Measurements from ENCODE around the gene FAM111B.
"Not testable (repeated sequence)": the region's sequence is repeated elsewhere in the genome, so short reads cannot be mapped to it uniquely, and the experiment has no call there.

The FAM111B gene

DNA sequence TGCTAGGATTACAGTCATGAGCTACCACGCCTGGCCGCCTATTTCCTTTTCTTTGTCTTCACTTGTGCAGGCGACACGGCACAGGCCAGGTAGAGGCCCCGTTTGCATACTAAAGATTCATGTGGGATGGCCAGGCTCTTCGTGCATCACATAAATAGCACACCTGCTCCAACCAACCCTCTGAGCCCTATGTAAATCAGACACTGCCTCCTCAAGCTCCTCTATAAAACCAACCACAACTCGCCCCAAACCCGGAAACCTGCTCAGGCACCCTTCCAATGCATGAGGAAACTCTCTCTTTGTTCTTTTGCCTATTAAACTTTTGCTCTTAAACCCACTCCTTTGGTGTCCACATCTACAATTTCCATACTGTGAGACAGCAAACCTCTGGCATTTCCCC lies 9.1 kb upstream of the FAM111B start:
- DNase-seq (ENCODE audit: low read depth): not testable (repeated sequence)

DNA sequence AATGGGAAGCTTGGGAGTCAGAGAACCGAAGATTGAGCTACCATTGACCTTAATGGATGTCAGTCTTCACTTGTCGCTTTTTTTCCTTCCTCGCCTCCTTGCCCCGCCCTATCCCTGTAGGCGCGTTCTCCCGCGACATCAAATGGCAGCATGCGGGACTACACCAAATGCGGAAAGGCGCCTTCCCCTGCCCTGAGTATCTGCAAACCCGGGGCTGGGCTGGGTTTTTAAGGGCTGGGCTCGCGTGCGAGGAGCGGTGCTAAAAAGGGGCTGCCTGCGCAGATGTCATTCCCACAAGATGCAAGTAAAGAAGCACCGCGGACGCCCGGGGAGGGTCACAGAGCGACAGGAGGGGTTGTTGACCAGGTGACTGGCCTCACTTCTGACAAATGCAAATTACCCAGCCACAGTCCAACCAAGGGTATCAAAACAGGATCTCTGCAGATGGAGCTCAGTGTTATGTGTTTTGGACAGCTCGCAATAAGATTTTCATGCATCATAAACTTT lies 4.7 kb upstream of the FAM111B start:
- peak; percentile 31 for DNase-seq (ENCODE audit: low read depth)

DNA sequence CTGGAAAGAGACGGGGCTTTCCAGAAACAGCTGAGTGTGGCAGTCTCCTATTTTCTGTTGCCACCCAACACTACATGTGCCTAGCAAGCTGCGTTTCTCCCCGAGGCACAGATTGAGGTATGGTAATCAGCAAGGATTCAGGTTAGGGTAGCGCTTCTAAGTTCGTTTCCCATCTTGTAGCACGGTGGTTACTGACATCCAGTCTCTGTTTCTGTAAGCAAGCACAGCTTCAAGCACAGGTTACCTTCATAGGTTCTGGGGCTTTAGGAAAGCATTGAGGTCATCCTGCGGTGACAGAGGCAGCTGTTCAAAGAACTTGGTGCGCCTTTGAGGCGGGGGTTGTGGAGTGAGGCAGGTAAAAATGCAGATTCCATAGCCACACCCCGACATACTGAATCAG lies 684 bp downstream of the FAM111B start:
- DNase-seq (ENCODE audit: low read depth): not testable (repeated sequence)

GRCh38 chr11:59112494-59112893 lies 5.5 kb downstream of the FAM111B start:
- DNase-seq (ENCODE audit: low read depth): no peak

GRCh38 chr11:59114344-59114743 lies 7.3 kb downstream of the FAM111B start:
- DNase-seq (ENCODE audit: low read depth): no peak

GRCh38 chr11:59115553-59115952 lies 8.5 kb downstream of the FAM111B start:
- no peak for DNase-seq (ENCODE audit: low read depth)

- no peak for DNase-seq (ENCODE audit: low read depth)
These were observed 10.7 kb downstream of the FAM111B start for GRCh38 chr11:59117774-59118173.

GRCh38 chr11:59119826-59120225 lies 12.8 kb downstream of the FAM111B start:
- DNase-seq (ENCODE audit: low read depth): no peak

DNA sequence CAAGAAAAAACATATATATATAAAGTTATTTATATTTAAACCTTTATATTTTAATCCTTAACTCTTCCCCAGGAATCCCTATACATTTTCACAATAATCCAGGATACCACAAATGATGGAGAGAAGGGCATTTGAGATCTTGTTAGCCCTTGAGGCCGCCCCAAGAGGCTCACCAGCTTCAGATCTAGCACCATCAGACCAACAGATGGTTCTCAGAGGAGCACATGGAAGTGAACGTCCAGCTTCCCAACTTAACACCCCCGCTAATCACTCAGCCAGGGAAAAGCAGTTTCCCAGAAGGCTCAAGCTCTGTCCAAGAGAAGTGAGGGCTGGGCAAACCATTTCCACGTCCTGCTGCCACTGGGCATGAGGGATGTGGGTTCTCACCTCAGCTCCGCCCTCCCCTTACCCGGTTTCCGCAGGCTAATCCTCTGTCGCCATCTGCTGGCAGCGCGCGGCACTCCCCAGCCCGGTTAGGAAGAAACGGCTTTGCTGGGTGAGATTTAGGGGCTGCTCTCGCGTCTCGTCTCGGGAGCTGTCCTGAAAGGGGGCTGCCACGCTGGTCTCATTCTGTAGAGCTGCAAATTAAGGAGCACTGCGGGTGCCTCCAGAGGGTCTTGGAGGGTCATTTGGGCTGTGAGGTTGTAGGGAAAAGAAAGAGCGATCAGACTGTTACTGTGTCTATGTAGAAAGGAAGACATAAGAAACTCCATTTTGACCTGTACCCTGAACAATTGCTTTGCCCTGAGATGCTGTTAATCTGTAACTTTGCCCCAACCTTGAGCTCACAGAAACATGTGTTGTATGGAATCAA lies 28.8 kb downstream of the FAM111B start:
- peak; percentile 85 for DNase-seq (ENCODE audit: low read depth)

GRCh38 chr11:59136551-59136950 lies 29.5 kb downstream of the FAM111B start:
- DNase-seq (ENCODE audit: low read depth): not testable (repeated sequence)

- no peak for DNase-seq (ENCODE audit: low read depth)
These were observed 30.2 kb downstream of the FAM111B start for GRCh38 chr11:59137190-59137589.

DNA sequence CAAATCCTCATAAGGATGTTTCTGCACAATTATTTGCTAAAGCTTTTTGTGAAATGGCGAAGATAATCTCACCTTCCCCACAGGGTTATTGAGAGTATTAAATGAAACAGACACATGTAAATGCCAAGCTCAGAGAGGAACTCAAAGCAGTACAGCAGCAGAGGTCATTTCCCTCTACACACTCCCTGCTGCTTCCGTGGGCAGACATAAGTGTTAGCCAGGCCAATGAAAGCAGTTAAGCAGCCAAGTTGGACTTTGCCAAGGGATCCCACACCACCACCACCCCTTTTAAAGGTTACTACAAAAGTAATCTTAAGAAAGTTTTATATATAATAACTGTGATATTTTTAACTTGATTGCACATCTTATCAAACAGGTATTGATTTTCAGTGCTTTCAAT lies 31.6 kb downstream of the FAM111B start:
- DNase-seq (ENCODE audit: low read depth): no peak

- DNase-seq (ENCODE audit: low read depth): no peak
These were observed 34.2 kb downstream of the FAM111B start for GRCh38 chr11:59141191-59141590.

DNA sequence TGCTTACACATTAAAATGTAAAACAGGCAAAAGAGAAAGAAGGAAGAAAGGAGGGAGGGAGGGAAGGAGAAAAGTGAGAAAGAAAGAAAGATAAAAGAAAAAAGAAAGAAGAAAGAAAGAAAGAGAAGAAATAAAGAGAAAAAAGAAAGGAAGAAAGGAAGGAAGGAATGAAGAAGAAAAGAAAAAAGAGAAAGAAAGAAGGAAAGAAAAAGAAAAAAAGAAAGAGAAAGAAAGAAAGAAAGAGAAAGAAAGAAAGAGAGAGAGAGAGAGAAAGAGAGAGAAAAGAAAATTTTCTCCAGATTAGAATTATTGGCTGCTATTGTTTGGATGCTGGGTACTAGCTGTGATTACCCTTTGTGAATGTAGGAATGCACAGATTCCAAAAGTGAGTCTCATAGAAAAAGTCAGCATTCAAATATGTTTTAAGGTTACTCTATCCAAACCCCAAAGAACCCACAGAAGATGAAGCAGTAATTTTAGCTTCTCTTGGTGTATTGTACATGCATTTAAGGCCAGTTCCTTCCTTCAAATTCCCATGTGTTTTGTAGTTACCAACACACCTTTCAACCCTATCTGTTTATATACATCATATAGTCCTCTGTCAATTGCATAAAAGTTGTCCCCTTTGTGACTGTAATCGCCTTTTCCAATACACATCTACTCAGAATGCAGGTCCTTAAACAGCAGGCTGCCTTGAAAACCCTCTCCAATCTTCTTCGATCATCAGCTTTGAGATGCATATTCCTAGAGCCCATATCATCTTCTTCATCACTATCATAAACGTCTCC lies 34.8 kb downstream of the FAM111B start:
- DNase-seq (ENCODE audit: low read depth): no peak

- peak; percentile 56 for DNase-seq (ENCODE audit: low read depth)
These were observed 35.8 kb downstream of the FAM111B start, which contains the start of gene FAM111A for GRCh38 chr11:59142530-59143507. Gene FAM111A (plus strand): TSS chr11:59142856. CDS start chr11:59148873, 6,017 bp downstream.

- DNase-seq (ENCODE audit: low read depth): no peak
These were observed 37.1 kb downstream of the FAM111B start for GRCh38 chr11:59144096-59144495.

DNA sequence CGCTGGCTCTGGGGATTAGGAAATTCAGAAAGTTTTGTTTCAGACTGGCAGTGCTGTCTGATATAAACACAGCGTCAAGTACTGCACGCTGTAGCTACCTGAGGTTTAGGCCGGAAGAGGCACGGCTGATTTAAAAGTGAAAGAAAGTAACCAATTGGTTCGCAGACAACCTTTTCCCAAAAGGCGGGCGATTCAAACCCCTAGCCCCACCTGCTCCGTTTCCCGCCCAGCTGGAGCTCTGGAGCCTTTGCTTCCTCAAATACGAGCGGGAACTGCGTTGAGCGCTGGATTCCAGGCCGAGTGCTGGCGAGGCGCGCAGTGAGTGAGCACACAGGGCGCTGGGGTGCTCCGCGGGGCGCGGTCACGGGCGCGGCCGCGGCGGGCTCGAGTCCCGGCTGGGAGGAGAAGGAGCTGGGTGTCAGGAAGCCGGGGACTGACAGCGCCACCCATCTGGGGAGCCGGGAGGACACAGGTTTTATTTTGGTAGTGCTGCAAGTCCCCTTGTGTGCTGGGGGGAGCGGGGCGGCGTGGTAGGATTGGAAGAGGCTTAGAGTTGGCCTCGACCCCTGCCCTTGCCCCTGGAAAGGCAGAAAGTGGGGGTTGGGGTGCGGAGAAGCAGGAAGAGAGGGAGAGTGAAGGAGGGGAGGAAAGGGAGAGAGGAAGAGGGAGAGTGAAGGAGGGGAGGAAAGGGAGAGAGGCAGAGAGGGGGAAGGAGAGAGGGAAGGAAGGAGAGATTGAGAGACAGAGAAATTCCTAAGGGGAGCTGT lies 37.7 kb downstream of the FAM111B start:
- DNase-seq (ENCODE audit: low read depth): peak; percentile 26

GRCh38 chr11:59145534-59145933 lies 38.5 kb downstream of the FAM111B start:
- DNase-seq (ENCODE audit: low read depth): no peak

DNA sequence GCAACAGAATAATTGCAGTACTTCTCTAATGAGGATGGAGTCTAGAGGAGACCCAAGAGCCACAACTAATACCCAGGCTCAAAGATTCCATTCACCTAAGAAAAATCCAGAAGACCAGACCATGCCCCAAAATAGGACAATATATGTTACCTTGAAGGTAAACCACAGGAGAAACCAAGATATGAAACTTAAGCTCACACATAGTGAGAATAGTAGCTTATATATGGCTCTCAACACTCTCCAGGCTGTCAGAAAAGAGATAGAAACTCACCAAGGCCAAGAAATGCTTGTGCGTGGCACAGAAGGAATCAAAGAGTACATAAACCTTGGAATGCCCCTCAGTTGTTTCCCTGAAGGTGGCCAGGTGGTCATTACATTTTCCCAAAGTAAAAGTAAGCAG lies 44.7 kb downstream of the FAM111B start:
- DNase-seq (ENCODE audit: low read depth): no peak

DNA sequence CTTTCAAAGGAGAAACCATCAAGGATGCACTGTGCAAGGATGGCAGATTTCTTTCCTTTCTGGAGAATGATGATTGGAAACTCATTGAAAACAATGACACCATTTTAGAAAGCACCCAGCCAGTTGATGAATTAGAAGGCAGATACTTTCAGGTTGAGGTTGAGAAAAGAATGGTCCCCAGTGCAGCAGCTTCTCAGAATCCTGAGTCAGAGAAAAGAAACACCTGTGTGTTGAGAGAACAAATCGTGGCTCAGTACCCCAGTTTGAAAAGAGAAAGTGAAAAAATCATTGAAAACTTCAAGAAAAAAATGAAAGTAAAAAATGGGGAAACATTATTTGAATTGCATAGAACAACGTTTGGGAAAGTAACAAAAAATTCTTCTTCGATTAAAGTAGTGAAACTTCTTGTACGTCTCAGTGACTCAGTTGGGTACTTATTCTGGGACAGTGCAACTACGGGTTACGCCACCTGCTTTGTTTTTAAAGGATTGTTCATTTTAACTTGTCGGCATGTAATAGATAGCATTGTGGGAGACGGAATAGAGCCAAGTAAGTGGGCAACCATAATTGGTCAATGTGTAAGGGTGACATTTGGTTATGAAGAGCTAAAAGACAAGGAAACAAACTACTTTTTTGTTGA lies 45.4 kb downstream of the FAM111B start:
- no peak for DNase-seq (ENCODE audit: low read depth)
